Psoas muscle (tissue), 8 donors: ENCODE measurements around the gene CXCL12. TPM values are rescaled to one million over a fixed set of nuclear protein-coding genes. Genes with fewer than 3 reads are reported as not detected.

ENCODE experiments used
- ATAC-seq, 4 donors: fragments of 200-7000 bp; cut with Tn5 transposase; one replicate each; pipeline ENCODE4 v1.9.1; 2020; ENCODE audit warnings: moderate library complexity in 3 of 4, mild to moderate bottlenecking in 2 of 4
- DNase-seq, 2 donors: peaks; one replicate each; pipeline ENCODE4 v3.0.0-alpha.2; 2020
- H3K27ac ChIP-seq: fragments of 200-600 bp; one replicate; pipeline ENCODE4 v1.8.0; 2022
- H3K27me3 ChIP-seq, 3 donors: fragments of 200-600 bp in 1 of 3; one replicate each; pipeline versions ENCODE4 v1.6.1 to v1.8.0; 2013 to 2022; ENCODE audit warnings: low read length in 2 of 3, mild to moderate bottlenecking in 2 of 3, moderate library complexity in 1 of 3; ENCODE audit not compliant: insufficient read depth in 3 of 3
- H3K36me3 ChIP-seq, 2 donors: fragments of 200-600 bp in 1 of 2; one replicate each; pipeline versions ENCODE4 v1.6.1 to v1.8.0; 2013 to 2022; ENCODE audit warnings: low read depth in 1 of 2, mild to moderate bottlenecking in 1 of 2, moderate library complexity in 1 of 2; ENCODE audit not compliant: insufficient read depth in 1 of 2
- H3K4me1 ChIP-seq: fragments of 200-600 bp; one replicate; pipeline ENCODE4 v1.8.0; 2022
- H3K4me3 ChIP-seq: fragments of 200-600 bp; one replicate; pipeline ENCODE4 v1.8.0; 2022; ENCODE audit warnings: mild to moderate bottlenecking
- H3K9me3 ChIP-seq: fragments of 200-600 bp; one replicate; pipeline ENCODE4 v1.8.0; 2022
- WGBS, 3 donors: extraction: QIAGEN DNeasy Blood & Tissue Kit; methylation state at CpG; one replicate each; pipeline versions ENCODE4 v1.1.6 to v1.1.7; 2013; 5-methylcytosine and 5-hydroxymethylcytosine counted together
- intact Hi-C, 2 donors: fragments of 100-400 bp; cut with DNase I; formaldehyde crosslinking; loops; one replicate each; pipeline versions ENCODE4 v1.11.0 to v1.14.2; 2022
- polyA plus RNA-seq, 3 donors: library from polyadenylated mRNA; stranded (reverse); fragments of 200-250 nt; gene quantifications; one replicate each; pipeline ENCODE4 v1.2.3, GENCODE V29; 2013
- total RNA-seq, 4 donors: library from RNA; stranded (reverse); fragmentation: NEBNext Ultra II Directional in 2 of 4; extraction: Animal tissue kit (Norgen Biotek cat#: 25700) in 2 of 4; gene quantifications; one replicate each; pipeline versions ENCODE4 v1.2.1 to v1.2.4, GENCODE V29; 2021 to 2023
- TF ChIP-seq, protein P1 (sequence below): fragments of 200-600 bp; IDR thresholded peaks from one replicate; pipeline ENCODE4 v1.8.0; 2022; ENCODE audit warnings: antibody characterized with exemption
- donor health status: healthy with polysubstance abuse.
- donor health status: DM: no; HTN: no; CAD: no; lungs with moderate emphysema.
- donor health status: Bipolar disorder and iron deficiency.
- donor health status: healthy.
- donor health status: DM: yes; HTN: yes; CAD: no.
- donor health status: DM: no; HTN: no; CAD: no.
- donor health status: DM: no; HTN: no; CAD: no.
- donor health status: DM: yes; HTN: yes; CAD: no.

The CXCL12 gene
- total and polyA plus RNA-seq, 7 donors = 16.1 to 84.4 (median 40.4) TPM

GRCh38 chr10:44416021-44416771 lies 31.3 kb upstream of the CXCL12 start:
- no peaks in the 10 kb centered on the region for H3K27me3 ChIP-seq
- no peak overlapping the region for H3K4me3 ChIP-seq
- intact Hi-C loops = no loop called here
- no peaks in the 10 kb centered on the region for H3K4me1 ChIP-seq
- H3K36me3 ChIP-seq = no peaks in the 10 kb centered on the region
- DNase-seq (no peak), ATAC-seq (peak in 1 of 4 donors; percentile 44)
- no peaks in the 10 kb centered on the region for H3K9me3 ChIP-seq
- no peak overlapping the region for H3K27ac ChIP-seq
- TF ChIP-seq, protein P1, sequence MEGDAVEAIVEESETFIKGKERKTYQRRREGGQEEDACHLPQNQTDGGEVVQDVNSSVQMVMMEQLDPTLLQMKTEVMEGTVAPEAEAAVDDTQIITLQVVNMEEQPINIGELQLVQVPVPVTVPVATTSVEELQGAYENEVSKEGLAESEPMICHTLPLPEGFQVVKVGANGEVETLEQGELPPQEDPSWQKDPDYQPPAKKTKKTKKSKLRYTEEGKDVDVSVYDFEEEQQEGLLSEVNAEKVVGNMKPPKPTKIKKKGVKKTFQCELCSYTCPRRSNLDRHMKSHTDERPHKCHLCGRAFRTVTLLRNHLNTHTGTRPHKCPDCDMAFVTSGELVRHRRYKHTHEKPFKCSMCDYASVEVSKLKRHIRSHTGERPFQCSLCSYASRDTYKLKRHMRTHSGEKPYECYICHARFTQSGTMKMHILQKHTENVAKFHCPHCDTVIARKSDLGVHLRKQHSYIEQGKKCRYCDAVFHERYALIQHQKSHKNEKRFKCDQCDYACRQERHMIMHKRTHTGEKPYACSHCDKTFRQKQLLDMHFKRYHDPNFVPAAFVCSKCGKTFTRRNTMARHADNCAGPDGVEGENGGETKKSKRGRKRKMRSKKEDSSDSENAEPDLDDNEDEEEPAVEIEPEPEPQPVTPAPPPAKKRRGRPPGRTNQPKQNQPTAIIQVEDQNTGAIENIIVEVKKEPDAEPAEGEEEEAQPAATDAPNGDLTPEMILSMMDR = no peak
- 11 to 28% (median 18%) methylated on average over 7 of the region's 7 CpGs for WGBS, 3 donors

DNA sequence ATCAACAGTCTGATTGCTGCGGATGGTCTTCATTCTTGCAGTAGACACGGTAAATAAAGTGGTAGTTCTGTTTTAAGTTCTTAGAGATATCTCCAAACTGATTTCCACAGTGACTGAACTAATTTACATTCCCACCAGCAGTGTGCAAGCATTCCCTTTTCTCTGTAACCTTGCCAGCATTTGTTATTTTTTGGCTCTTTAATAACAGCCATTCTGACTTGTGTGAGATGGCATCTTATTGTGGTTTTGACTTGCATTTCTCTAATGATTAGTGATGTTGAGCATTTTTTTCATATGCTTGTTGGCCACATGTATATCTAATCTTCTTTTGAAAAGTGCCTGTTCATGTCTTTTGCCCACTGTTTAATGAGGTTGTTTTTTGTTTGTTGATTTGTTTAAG lies 30.2 kb upstream of the CXCL12 start:
- intact Hi-C loops = no loop called here
- Histone ChIP-seq H3K9me3 (no peaks in the 10 kb centered on the region), H3K4me1 (no peaks in the 10 kb centered on the region), H3K4me3 (no peak overlapping the region), H3K36me3 (no peaks in the 10 kb centered on the region), H3K27ac (no peak overlapping the region), H3K27me3 (no peaks in the 10 kb centered on the region)
- WGBS, 3 donors = 43 to 52% (median 43%) methylated on average over 2 of the region's 2 CpGs
- TF ChIP-seq, protein P1 = no peak
- ATAC-seq (no peak), DNase-seq (no peak)

- intact Hi-C loops = no loop called here
- no peaks in the 10 kb centered on the region for H3K27me3 ChIP-seq
- TF ChIP-seq, protein P1 = no peak
Observed at GRCh38 chr10:44413416-44413815, 28.5 kb upstream of the CXCL12 start.

GRCh38 chr10:44411251-44411650 lies 26.4 kb upstream of the CXCL12 start:
- 92 to 96% (median 95%) methylated on average over 5 of the region's 5 CpGs for WGBS, 3 donors
- no peak overlapping the region for H3K27ac ChIP-seq

More at GRCh38 chr10:44413416-44413815, 28.5 kb upstream of the CXCL12 start:
- no peaks in the 10 kb centered on the region for H3K9me3 ChIP-seq
- no peak overlapping the region for H3K27ac ChIP-seq
- ATAC-seq (no peak), DNase-seq (no peak)
- H3K36me3 ChIP-seq = no peaks in the 10 kb centered on the region
- H3K4me1 ChIP-seq = no peaks in the 10 kb centered on the region
- H3K4me3 ChIP-seq = no peak overlapping the region
- 95 to 100% (median 96%) methylated on average over 1 of the region's 1 CpG for WGBS, 3 donors

More at GRCh38 chr10:44411251-44411650, 26.4 kb upstream of the CXCL12 start:
- H3K4me3 ChIP-seq = no peak overlapping the region
- TF ChIP-seq, protein P1 = no peak
- H3K27me3 ChIP-seq = no peaks in the 10 kb centered on the region
- ATAC-seq = no peak
- intact Hi-C loops = no loop called here
- DNase-seq = no peak
- no peaks in the 10 kb centered on the region for H3K4me1 ChIP-seq
- H3K36me3 ChIP-seq = no peaks in the 10 kb centered on the region
- no peaks in the 10 kb centered on the region for H3K9me3 ChIP-seq
